COLO829 (cell line): ENCODE results near the gene ACTL7B.
A peak's percentile ranks its signal among the peaks of the same experiment; 100 is the strongest.
"Not testable (repeated sequence)": the region's sequence is repeated elsewhere in the genome, so short reads cannot be mapped to it uniquely, and the experiment has no call there.

Source experiments
- DNase-seq: peaks from one replicate; pipeline ENCODE4 v3.0.0; 2012; ENCODE audit warnings: low spot score

Gene ACTL7B

DNA sequence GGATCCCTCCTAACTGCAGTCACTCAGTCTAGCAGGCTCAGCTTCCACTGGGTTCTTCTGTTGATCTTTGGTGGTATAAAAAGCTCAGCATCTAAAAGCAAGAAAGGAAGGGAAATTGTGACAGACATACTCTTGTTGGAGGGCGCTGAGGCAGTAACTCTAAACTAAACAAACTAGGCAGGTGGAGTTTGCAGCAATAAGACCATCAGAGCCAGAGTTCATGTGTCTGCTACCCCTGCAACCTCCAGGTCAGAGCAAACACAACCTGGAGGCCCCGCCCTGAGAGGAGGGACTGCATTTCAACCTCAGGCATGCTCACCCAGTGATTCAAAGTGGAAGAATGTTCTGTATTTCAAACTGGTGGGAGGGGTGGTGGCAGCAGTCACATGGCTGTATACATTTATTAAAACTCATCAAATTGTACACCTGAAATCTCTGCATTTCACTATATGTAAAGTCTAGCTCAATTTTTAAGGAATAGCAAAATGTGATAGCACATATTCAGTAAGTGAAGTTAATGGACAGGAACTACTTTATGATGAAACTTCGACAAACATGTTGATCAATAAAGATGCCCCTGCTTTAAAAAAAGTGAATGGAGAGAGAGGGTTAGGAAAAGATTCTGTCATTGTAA, 13.4 kb upstream of the ACTL7B start:
- no peak for DNase-seq

DNA sequence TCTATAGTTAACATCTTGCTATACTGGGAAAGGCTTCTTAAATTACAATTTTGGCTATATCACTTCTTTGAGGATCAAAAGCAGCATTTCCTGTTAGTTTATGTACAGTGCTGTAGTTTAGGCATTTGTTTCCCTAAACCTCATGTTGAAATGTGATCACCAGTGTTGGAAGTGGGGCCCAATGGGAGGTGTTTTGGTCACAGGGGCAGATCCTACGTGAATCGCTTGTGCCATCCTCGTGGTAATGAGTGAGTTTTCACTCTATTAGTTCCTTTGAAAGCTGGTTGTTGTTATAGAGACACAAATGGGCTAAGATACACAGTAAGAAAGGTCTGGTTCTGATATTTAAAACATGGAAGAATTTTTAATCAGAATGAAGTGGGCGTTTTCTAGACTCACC, 12.0 kb upstream of the ACTL7B start:
- no peak for DNase-seq

DNA sequence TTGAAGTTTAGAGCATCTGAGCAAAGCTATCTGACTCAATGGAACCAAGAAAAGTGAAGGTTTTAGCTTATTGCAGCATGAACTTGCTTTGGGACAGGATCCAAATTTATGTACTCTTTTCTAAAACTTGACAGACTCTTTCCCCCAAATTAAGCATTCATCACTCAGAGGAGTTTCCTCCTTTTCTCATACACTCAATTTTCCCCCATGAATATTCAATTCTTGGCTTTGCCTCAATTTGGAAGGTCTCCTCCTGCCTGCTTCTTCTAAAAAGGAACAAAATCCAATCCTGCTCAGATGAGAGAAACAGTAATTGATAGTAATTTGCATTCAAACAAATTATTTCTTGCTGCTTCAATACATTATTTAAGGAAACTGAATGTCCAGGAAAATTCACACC, 11.3 kb upstream of the ACTL7B start:
- no peak for DNase-seq

DNA sequence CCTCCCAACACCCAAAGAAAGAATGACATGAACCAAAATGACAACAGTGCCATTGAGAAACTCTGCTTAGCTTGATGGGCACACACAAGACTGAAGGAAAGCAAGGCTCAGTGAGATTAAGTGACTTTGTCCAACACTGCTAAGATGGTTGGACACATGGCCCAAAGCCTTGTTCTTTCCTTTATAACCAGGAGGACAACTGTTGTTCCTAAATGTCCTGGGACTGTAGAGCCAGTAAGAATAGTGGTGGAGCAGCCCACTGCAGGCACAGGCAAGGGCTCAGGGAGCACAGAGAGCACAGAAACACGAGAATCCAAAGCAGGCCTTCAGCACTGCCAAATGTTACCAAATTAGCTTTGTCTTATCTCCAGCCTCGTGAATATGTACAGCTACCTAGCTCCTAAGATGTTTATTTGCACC, 10.2 kb upstream of the ACTL7B start:
- no peak for DNase-seq

DNA sequence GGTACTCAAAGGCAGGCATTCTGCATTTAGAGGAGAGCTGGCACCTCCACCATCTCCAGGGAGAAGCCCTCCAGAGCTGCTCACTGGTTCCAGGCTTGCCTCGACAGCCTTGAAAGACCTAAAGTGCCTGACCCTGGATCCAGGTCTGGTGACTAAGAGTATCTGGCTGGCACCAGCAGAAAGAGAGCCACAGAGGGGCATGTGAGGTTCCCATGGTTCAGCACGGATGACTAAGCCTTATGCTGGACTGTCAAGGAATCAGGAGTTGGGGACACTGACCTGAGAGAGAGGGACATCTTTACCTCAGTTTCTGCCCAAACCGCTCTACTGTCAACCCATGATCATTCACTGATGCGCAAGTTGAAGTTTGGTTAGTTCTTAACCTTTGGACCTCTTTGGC, 9.3 kb upstream of the ACTL7B start:
- DNase-seq, result no peak

DNA sequence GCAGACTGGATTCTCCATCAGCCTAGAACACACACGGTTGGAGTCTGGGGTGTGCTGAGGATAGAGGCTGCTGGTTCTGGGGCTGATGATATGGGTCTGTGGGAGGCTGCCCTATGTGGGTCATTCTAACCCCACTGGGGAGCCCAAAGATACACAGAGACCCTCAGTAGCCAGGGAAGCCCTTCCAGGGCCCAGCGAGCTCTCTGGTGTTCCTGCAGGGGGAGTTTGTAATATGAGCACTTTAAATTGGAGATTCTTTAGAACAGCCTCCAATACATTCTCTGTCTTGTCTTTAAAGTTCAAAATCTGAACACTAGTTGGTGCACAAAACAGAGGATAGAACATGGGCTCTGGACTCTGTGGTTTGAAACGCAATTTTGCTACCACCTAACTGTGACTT, 8.7 kb upstream of the ACTL7B start:
- DNase-seq, result no peak

DNA sequence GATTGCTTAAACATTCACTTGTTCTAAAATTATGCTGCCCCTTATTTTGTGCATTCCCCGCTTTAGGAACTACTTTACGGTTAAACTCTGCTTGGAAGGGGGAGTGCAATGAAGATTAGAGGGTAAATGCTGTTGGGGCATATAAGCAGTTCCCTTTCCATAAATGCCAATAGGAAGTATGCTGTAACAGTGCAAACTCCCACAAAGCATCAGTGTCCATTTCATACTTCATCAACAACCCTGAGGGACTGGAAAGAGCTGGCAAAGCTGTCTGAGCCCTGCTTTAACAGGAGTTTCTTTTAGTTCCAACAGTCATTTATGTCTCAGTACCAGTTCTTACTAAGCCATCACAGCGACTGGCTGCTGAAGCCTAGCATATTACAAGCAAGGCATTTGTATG, 8.1 kb upstream of the ACTL7B start:
- no peak for DNase-seq

DNA sequence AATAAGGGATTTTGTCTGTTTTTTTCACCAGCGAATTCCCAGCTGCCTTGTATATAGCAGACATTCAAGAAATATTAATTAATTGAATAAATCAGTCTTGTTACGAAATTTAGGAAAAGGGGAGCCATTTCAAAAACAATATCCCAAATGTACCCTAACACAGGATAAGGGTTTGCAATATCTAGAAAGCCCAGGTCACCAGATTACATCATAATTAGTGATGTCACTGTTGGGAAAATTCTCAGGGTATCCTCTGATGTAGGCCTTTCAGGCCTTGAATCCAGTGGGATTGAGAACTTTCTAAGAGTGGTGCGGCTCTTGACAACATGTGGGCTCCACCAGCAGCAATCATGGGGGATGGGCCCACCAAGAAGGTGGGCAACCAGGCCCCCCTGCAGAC, 6.2 kb upstream of the ACTL7B start, which contains the start of gene ACTL7A:
TSS of gene ACTL7A (plus strand) at position 270 of the 400 bp plus-strand sequence. CDS start at position 327, 57 bp downstream.
- no peak for DNase-seq

DNA sequence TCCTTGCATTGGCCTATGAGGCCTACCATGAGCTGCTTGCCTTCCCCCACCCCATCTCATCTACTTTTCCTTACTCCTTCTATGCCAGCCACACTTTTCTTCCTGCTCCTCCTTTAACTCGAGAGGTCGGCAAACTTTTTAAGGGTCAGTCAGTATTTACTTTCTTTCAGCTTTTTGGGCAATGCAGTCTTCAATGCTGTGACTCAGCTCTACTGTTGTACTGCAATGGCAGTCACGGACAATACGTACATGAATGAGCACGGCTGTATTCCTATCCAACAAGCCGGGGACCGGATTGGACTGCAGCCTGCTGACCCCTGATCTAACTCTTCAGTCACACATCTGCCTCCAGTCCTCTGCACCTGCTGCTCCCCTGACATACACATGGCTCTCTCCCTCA, 5.7 kb upstream of the ACTL7B start:
- no peak for DNase-seq

DNA sequence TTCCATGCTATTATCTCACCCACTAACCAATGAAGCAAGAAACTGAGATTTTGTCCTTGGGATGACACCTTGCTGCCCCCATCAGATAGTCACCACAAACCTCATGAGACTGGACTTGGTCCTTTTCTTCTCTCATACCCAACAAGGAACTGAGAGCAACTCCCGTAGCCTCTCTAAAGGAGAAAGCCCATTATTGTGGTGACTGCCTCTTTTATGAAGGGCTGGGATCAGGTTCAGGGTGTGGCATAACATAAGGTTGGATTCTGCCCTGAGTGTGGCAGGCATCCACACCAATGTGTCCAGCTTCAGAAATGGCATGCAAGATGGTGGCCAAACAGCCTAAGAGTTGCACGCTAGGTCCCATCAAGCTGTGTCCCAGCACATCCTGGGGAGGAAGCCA, 5.0 kb upstream of the ACTL7B start:
- DNase-seq, result no peak

DNA sequence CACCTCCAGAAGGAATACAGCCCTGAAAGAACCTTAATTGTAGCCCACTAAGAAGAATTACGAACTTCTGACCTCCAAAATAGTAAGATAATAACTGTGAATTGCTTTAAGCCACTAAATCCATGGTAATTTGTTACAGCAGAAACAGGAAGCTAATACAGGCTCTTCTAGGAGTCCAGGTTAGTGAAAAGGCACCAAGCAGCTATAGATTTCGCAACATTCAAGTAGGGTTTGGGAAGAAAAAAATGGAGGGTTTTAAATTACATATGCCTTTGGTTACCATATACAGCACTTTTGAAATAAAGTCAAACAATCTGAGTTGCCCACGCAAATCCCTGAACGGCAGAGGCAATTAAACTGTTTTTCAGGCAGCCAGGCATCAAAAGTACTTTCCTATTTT, 4.6 kb upstream of the ACTL7B start:
- DNase-seq, result no peak

DNA sequence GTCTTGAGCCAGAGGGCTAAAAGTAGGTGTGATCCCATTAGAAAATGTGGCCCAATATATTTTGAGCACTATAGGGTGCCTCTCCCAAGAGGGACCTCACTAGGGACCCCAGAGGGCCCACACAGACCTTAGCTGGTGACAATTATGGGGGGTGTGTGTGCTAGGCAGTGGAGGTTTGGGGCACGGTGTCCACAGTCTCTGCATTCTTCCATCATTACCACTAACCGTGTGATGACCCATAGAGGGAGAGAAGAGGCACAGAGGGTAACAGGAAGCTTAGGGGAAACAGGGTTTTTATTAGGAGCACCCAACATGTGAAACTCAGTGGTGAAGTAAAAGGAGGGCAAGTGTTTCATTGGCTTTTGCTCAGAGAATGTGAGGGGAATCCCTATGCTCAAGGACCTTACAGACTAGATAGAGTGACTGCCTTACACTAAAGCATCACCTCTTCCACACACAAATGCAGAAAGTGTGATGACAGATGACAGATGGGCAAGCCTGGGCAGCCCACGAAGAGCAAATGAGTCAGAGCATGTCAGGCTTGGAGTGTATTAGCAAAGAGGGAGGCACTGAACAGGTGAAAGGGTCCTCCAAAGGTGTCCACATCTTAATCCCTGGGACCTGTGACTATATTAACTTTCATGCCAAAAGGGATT, 3.8 kb upstream of the ACTL7B start:
- DNase-seq, result no peak

DNA sequence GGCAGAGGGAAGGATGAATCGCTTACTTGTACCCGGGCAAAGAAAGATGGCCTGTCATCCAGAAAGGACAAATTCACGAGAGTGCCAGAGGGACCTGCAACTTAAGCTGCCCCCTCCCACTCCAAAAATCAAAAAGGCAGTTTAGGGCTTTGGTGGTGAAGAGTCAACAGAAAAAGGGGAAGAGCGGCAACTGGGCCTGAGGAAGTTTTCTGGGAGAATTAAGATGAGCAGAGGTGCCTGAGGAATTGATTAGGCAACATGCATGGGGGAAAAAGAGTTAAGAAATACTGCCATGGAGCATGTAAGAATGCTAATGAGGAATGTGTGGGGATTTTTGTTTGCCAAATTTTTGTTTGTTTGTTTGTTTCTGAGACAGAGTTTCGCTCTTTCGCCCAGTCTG, 1.8 kb upstream of the ACTL7B start:
- no peak for DNase-seq

DNA sequence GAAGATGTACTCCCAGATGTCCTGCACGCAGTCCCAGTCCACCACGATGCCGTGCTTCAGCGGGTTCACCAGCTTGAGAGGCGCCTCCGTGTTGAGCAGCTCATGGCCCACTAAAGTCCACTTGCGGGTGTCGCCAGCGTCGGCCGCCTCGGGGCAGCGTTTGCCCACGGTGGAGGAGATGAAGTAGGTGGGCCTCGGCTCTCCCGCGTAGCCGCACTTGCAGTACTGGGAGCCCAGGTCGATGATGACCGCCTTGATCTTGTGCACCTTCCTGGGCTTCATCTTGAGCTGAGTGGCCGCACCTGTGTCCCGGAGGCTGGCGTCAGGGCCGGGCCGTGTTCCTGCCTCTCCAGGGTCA, 278 bp downstream of the ACTL7B start:
- DNase-seq, result no peak

DNA sequence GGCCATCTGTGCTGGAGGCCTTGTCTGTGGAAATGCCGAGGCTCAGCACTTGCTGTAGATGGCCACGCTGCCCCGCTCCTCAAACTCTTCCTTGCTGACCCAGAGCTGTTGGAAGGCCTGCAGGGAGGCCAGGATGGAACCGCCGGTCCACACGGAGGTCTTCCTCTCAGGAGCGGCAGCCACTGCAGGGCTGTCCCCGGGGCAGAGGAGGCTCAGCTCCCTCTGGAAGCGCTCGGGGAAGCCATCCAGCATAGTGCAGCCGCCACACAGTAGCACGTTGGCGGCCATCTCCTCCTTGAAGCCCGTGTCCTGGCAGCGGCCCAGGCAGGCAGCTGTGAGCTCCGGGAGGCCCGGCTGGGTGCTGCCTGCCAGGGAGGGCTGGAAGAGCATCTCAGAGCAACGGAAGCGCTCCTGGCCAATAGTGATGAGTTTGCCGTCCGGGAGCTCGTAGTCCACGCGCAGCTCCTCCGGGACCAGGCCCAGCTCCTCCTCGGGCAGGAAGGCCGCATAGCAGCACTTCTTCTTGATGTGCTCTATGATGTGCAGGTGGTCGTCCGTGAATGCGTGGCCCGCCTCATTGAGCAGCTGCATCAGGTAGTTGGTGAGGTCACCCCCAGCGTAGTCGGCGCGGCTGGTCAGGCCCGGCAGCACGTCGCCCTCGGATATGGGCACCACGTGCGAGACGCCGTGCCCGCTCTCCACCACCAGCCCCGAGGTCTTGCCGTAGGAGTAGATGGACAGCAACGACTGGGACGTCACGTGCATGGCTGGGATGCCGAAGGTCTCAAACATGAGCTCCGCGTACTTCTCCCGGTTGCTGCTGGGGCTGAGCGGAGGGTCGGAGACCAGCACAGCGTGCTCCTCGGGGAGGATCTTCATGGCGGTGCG, 901 bp downstream of the ACTL7B start:
- DNase-seq, result no peak

DNA sequence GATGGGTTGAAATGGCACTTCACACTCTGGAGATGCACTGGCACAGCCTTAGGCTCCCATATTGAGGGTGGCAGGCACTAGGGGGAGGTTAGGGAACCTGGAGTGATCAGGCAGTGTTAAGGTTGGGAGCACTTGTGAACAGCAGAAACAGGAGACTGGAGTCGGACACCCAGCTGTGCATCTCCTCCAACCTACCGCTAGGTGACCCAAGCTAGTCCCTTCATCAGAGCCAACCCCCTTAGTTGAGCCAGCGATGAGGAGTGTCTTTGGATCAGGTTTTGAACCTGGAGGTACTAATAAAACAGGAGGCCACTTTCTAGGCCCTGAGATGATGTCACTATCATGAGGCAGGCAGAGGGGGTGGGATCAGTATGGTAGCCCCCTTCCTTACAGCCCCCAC, 1.7 kb downstream of the ACTL7B start:
- DNase-seq, result no peak

DNA sequence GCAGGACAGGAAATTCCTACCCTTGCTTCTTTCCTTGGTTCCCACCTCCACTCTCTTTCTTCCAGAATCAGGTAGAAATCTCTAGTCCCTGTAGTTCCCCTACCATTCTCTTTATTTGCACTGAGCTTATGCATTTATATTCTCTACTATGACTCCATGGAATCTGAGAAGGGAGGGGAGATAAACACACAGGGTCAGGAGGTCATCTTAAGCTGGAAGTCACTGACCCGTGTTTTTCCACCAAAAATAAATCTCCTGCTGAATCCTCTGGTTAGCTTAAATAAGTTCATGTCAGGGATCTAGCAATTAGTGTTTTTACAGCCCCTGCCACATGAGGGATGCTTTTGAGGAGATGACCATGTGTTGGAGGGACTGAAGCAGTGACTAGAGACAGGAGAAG, 3.7 kb downstream of the ACTL7B start:
- no peak for DNase-seq

DNA sequence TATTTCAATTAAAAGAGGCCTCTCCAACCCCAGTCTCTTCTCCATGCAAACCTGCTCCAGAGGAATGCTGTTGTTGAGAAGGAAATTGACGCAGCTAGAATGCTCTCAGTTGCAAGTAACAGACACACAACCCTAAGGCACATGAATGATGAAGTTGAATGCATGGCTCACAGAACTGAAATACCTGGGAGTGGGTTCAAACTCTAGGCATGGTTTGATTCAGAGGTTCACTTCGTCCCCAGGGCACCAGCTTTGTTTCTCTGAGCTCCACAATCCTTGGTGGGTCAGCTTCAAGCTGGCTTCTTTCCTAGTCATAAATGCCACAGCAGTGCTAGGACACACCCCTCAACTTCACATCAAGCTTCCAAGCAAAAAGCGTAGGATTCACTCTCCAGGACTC, 4.6 kb downstream of the ACTL7B start:
- no peak for DNase-seq

DNA sequence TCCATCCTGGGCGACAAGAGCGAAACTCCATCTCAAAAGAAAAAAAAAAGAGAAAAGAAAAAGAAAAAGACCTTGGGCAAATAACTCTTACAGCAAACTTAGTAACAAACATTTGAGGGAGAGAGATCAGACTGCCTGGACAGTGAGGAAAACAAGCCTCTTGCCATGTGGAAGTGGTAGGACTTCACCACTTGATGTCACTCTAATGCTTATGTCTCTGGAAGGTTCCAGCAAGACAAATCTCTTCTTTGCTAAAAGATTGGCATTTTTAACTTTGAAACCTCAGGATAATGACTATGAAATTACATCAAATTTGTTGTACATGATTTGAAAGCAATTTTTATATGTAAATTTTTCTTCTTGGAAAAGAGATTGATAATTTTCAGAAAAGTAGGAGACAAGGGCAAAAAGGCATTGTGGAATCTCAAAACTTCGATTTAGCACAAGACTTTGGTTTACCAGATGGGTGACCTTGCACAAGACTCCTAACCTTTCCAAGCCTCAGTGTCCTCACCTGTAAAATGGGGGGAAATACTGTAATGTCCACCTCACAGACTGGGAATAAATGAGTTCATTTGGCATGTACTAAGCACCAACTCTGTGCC, 5.4 kb downstream of the ACTL7B start:
- DNase-seq, result peak; percentile 68

DNA sequence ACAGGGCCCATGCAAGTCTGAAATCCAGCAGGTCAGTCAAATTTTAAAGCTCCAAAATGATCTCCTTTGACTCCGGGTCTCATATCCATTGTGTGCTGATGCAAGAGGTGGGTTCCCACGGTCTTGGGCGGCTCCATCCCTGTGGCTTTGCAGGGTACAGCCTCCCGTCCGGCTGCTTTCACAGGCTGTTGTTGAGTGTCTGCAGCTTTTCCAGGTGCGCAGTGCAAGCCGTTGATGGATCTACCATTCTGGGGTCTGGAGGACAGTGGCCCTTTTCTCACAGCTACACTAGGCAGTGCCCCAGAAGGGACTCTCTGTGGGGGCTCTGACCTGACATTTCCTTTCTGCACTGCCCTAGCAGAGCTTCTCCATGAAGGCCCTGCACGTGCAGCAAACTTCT, 7.5 kb downstream of the ACTL7B start:
- not testable (repeated sequence) for DNase-seq

DNA sequence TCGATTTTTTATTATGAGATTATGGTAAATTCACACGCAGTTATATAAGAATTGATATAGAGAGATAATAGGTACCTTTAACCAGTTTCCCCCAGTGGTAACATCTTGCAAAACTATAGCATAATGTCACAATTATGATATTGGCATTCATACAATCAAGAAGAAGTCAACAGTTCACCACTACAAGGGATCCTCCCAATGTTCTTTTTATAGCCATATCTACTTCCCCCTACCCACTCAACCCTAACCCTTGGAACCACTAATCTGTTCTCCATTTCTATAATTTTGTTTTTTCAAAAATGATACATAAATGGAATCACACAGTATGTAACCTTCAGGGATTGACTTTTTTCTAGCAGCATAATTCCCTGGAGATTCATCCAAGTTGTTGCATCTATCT, 9.8 kb downstream of the ACTL7B start:
- no peak for DNase-seq

DNA sequence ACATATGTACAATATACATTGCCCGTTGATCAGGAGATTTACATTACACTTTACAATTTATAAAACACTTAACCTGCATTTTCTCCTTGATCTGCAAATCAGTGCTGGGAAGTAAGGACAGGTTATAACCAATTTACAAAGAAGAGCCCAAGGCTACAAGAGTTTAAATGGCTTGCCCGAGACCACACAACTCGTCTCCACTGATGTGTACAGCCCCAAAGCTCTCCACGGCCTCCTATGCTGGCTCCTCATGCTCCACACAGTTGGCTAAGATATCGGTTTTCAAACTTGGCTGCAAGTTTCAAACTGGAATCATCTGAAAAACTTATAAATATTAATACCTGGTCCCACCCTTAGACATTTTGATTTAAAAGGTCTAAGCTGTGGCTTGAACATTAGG, 10.3 kb downstream of the ACTL7B start:
- no peak for DNase-seq

DNA sequence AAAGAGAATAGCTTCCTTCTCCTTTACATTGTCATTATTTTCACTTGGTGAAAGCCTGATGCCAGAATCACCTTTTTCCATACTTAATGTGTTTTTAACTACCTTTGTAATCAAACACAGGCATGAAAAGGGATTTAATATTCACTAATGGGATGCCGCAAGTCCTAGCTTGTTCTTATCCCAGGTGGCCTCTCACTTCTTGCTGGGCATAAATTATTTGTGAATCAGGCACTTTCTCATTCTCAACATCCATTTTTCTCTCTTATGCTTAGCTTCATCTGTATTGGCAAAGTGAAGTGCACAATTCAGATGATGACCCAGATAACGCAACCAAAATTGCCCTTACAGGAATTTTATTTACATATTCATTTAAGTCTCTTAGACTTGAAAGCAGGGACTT, 10.9 kb downstream of the ACTL7B start:
- DNase-seq, result no peak
